T-helper 1 cell treated with Interleukin-12 subunit alpha and Interleukin-12 subunit beta and Interleukin-4 antibody, amounts not matched to agents 30 ng/mL and 1 ng/mL, for 36 hours (primary cell): ENCODE data around the gene METTL15. TPM values are rescaled to one million over a fixed set of nuclear protein-coding genes. Genes with fewer than 3 reads are reported as not detected.
"Not testable (repeated sequence)": the region's sequence is repeated elsewhere in the genome, so short reads cannot be mapped to it uniquely, and the experiment has no call there.

Source experiments
- intact Hi-C: fragments of 100-400 bp; cut with micrococcal nuclease; formaldehyde crosslinking; loops from one replicate; pipeline ENCODE4 v1.15.1; 2024
- total RNA-seq: library from RNA; stranded (reverse); gene quantifications from 2 replicates; pipeline ENCODE4 v1.2.3, GENCODE V29; 2022

Gene METTL15
- total RNA-seq: 15.9 and 16.0 TPM in 2 replicates

GRCh38 chr11:28107750-28108618 lies at the start of gene METTL15, which contains the start of gene KIF18A:
Gene METTL15 (plus strand): TSS chr11:28108388. CDS start chr11:28113335, 4,947 bp downstream.
Gene KIF18A (minus strand): TSS chr11:28108156. CDS start chr11:28097947, 10,209 bp downstream.
- intact Hi-C loops: loop anchor here (1.0 to 2.0 kb wide), 4 partner anchors 11 to 745 kb away; partner anchors contain the start of genes CCDC34 and LIN7C

- intact Hi-C loops: no loop called here
Observed at GRCh38 chr11:28071305-28071704, 36.9 kb upstream of the METTL15 start.

DNA sequence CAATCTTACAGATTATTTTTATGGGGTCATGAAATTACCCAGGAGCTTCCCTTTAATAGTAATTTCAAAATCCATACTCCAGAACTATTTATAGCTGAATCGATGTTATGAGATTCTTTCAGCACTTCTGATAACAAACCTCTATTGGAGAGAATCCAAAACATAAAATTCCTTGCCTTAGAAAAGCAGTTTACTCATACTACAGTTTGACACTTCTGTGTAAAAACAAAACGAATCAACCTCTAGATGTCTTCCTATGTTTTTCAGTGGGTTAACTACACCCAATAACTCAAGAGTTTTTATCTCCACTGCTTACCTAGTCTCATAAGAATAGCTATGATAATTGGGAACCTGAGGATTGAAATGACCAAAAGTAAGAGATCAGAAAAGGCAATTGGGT lies 35.9 kb upstream of the METTL15 start:
- intact Hi-C loops: no loop called here

DNA sequence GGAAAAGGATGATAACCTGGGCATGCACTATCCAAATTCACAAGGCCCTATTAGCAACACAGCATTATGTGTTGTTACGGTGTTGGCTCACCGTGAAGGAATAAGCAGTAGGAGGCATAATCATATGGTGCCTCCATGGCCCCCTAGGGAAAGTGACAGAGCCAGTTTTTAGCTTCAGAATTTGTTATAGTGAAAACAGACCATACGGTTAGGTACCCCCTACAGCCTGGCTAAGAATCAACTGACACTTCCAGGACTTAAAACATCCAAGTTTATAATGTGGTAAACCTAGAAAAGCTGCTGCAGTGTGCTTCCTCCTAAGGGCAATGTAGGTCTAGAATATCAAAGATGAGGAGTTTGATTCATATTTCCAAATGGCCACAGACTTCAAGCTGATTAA lies 30.7 kb upstream of the METTL15 start:
- intact Hi-C loops: no loop called here

DNA sequence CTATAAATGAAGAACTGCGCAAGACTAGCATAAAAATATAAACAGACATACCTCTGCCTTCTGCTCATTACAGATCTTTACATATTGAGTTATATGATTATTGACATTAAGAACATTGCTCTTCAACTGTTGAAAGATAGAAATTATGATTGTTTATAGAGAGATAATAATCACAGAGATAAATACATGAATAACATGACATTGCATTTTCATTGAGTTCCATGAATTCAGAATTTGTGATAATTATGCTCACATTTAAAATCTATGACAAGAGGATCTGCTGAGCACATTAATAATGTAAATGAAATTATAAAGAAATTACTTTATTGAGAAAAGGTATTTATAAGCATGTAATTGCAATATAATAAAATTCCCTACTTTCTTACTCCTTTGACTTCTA lies 25.1 kb upstream of the METTL15 start:
- intact Hi-C loops: no loop called here

DNA sequence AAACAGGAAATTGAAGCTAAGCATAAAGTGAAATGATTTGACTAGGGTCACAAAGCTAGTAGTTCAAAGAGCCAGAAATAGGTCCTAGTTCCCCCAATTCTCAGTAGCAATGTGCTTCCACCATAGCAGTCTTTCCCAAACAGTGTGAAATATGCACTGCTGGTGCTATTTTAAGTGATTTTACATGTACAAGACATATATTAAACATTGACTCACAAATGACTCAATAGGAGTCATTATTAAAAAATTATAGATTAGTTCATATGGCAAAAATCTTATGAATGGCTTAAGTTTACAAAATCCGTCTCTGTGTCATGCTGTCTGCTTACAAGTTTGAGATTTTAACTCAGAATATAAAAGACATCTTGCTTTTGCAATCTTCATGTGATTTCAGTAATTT lies 21.6 kb upstream of the METTL15 start:
- intact Hi-C loops: no loop called here

DNA sequence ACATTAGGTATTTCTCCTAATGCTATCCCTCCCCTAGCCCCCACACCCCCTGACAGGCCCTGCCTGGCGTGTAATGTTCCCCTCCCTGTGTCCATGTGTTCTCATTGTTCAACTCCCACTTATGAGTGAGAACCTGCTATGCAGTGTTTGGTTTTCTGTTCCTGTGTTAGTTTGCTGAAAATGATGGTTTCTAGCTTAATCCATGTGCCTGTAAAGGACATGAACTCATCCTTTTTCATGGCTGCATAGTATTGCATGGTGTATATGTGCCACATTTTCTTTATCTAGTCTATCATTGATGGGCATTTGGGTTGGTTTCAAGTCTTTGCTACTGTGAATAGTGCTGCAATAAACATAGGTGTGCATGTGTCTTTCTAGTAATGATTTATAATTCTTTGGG lies 21.0 kb upstream of the METTL15 start:
- intact Hi-C loops: not testable (repeated sequence)

DNA sequence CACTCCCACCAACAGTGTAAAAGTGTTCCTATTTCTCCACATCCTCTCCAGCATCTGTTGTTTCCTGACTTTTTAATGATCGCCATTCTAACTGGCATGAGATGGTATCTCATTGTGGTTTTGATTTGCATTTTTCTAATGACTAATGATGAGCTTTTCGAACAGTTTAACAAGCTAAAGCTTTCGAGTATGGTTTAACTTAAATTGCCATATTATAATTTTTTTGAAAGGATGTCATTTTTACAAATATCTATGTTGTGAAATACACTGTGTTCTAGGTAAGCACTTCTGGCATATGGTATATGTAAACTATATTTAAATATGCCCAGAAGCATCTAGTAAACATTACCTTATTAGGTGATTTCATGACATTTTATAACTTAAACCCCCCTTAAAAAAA lies 20.5 kb upstream of the METTL15 start:
- intact Hi-C loops: not testable (repeated sequence)

GRCh38 chr11:28089378-28089777 lies 18.8 kb upstream of the METTL15 start:
- intact Hi-C loops: no loop called here

GRCh38 chr11:28090052-28090749 lies 18.0 kb upstream of the METTL15 start:
- intact Hi-C loops: loop anchor here (2.0 kb wide), 1 partner anchor 17 kb away; no protein-coding TSS in a partner anchor

DNA sequence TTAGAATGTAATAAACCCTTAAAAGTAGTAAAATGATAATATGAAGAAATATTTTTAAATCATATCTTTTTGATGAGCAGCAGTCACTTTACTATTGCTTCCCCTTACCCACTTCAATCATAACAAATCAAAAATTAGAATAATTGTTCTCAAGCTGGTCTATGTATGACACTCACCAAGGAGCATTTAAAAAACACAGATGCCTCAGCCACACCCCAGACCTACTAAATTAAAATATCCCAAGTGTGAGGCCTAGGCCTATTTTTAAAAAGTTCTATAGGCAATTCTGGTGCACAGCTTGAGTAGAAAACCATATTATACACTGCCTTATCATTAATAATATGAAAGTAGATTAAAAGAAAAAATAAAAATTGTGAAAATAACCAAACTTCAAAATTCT lies 15.4 kb upstream of the METTL15 start:
- intact Hi-C loops: no loop called here

- intact Hi-C loops: no loop called here
Observed at GRCh38 chr11:28098257-28098656, 9.9 kb upstream of the METTL15 start.

DNA sequence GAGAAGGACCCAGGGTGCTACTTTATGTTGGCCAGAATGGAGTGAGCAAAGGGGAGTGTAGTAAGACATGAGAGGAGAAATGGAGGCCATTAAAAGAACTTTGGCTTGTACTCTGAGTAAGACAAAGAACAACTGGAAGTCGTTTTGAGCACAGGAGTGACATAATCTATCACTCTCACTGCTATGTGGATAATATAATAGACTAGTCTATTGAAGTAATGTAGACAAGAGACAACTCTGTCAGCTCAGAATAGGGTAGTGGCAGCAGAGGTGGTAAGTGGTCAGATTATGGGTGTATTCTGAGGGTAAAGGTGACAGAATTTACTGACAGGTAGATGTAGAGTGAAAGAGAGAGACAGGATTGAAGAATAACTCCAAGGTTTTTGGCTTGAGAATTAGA lies 8.5 kb upstream of the METTL15 start:
- intact Hi-C loops: no loop called here

GRCh38 chr11:28100665-28101064 lies 7.5 kb upstream of the METTL15 start:
- intact Hi-C loops: no loop called here

- intact Hi-C loops: not testable (repeated sequence)
Observed at GRCh38 chr11:28102300-28102699, 5.9 kb upstream of the METTL15 start.

- intact Hi-C loops: no loop called here
Observed at GRCh38 chr11:28104425-28104824, 3.8 kb upstream of the METTL15 start.

DNA sequence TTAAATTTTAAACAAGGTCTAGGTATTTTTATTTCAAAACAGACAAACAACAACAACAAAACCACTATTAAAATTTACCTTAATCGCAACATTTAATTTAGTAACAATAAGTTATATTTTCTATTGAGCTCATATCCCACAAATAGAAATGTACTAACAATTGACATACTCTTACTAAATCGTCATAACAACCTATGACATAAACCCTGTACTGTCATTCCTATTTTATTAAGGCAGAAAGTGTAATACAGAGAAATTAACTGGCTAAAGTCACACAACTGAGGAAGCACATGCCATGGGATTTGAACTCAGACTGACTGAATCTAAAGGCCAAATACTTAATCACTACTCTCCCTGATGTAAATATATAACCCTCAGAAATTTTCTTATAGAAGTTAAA lies 3.2 kb upstream of the METTL15 start:
- intact Hi-C loops: no loop called here

- intact Hi-C loops: loop anchor here (2.0 kb wide), 1 partner anchor 15 kb away; no protein-coding TSS in a partner anchor
Observed at GRCh38 chr11:28105869-28106268, 2.3 kb upstream of the METTL15 start.

- intact Hi-C loops: loop anchor here (1.0 to 2.0 kb wide), 2 partner anchors 9 to 16 kb away; no protein-coding TSS in a partner anchor
Observed at GRCh38 chr11:28106353-28107043, 1.7 kb upstream of the METTL15 start.

- intact Hi-C loops: loop anchor here (1.0 to 2.0 kb wide), 2 partner anchors 10 to 16 kb away; no protein-coding TSS in a partner anchor
Observed at GRCh38 chr11:28107191-28107749, 918 bp upstream of the METTL15 start.

- intact Hi-C loops: loop anchor here (1.0 kb wide), 2 partner anchors 603 to 746 kb away; partner anchors contain the start of genes CCDC34 and LIN7C
Observed at GRCh38 chr11:28108958-28109357, 770 bp downstream of the METTL15 start.
